ENCODE data around the gene CXCL13. TPM values are rescaled to one million over a fixed set of nuclear protein-coding genes. Genes with fewer than 3 reads are reported as not detected.

The CXCL13 gene
- total RNA-seq, 1 donor from 2014 or later: 0.44 TPM

- Mint-ChIP-seq H3K9me3 (no peaks in the 10 kb centered on the region), H3K27ac (no peak overlapping the region), H3K4me1 (peaks cover 3% of the 10 kb centered on the region), H3K36me3 (ENCODE audit: low read depth) (no peaks in the 10 kb centered on the region), H3K4me3 (no peak overlapping the region), H3K27me3 (peaks cover 12% of the 10 kb centered on the region)
- intact Hi-C loops (cut with micrococcal nuclease): loop anchor here (1.0 to 5.0 kb wide), 5 partner anchors 18 to 378 kb away; no protein-coding TSS in a partner anchor
- ATAC-seq (ENCODE audit: low read depth) (peak; percentile 81), DNase-seq (peak; percentile 19)
- TF ChIP-seq CTCF (IDR thresholded peaks at IDR 0.05): peak; percentile 73
- ChIA-PET CTCF (interaction anchor here (0.8 to 2.9 kb wide), 9 partner anchors 12 to 252 kb away, joined by 3 to 23 read pairs (median 5); no protein-coding TSS in a partner anchor), POLR2A (no interaction called here)
Measured at GRCh38 chr4:77618383-77619241, 13.0 kb downstream of the CXCL13 start.

GRCh38 chr4:77619408-77619807, 13.8 kb downstream of the CXCL13 start:
- Mint-ChIP-seq H3K27ac (no peak overlapping the region), H3K36me3 (ENCODE audit: low read depth) (no peaks in the 10 kb centered on the region), H3K27me3 (peaks cover 12% of the 10 kb centered on the region), H3K9me3 (no peaks in the 10 kb centered on the region), H3K4me3 (no peak overlapping the region), H3K4me1 (peaks cover 3% of the 10 kb centered on the region)
- ATAC-seq (ENCODE audit: low read depth): no peak
- no peak for TF ChIP-seq CTCF (IDR thresholded peaks at IDR 0.05)
- POLR2A ChIA-PET: interaction anchor here (0.7 kb wide), 1 partner anchor 199 kb away, joined by 3 read pairs; no protein-coding TSS in a partner anchor
- CTCF ChIA-PET: interaction anchor here (0.8 to 2.9 kb wide), 10 partner anchors 11 to 280 kb away, joined by 3 to 23 read pairs (median 4); no protein-coding TSS in a partner anchor
- no peak for DNase-seq
- intact Hi-C loops (cut with micrococcal nuclease): loop anchor here (2.0 to 5.0 kb wide), 2 partner anchors 19 to 252 kb away; no protein-coding TSS in a partner anchor

GRCh38 chr4:77621254-77621653, 15.6 kb downstream of the CXCL13 start:
- H3K27me3 Mint-ChIP-seq: peaks cover 12% of the 10 kb centered on the region
- no peaks in the 10 kb centered on the region for H3K9me3 Mint-ChIP-seq
- no peaks in the 10 kb centered on the region for H3K36me3 Mint-ChIP-seq (ENCODE audit: low read depth)
- TF ChIP-seq CTCF (IDR thresholded peaks at IDR 0.05): no peak
- no peak overlapping the region for H3K27ac Mint-ChIP-seq
- CTCF ChIA-PET: interaction anchor here (2.9 kb wide), 2 partner anchors 9 to 156 kb away, joined by 9 to 23 read pairs; no protein-coding TSS in a partner anchor
- no peak for DNase-seq
- POLR2A ChIA-PET: no interaction called here
- H3K4me3 Mint-ChIP-seq: no peak overlapping the region
- intact Hi-C loops (cut with micrococcal nuclease): no loop called here
- ATAC-seq (ENCODE audit: low read depth): no peak
- H3K4me1 Mint-ChIP-seq: peaks cover 3% of the 10 kb centered on the region

- ChIA-PET CTCF (no interaction called here), POLR2A (no interaction called here)
- TF ChIP-seq CTCF (IDR thresholded peaks at IDR 0.05): no peak
- H3K9me3 Mint-ChIP-seq: no peaks in the 10 kb centered on the region
- no peak for DNase-seq
- H3K27ac Mint-ChIP-seq: no peak overlapping the region
- H3K36me3 Mint-ChIP-seq (ENCODE audit: low read depth): no peaks in the 10 kb centered on the region
- intact Hi-C loops (cut with micrococcal nuclease): no loop called here
- no peak overlapping the region for H3K4me3 Mint-ChIP-seq
- H3K27me3 Mint-ChIP-seq: peaks cover 12% of the 10 kb centered on the region
- no peak for ATAC-seq (ENCODE audit: low read depth)
- peaks cover 3% of the 10 kb centered on the region for H3K4me1 Mint-ChIP-seq
Measured at GRCh38 chr4:77623091-77623490, 17.5 kb downstream of the CXCL13 start.

GRCh38 chr4:77624213-77624612, 18.6 kb downstream of the CXCL13 start:
- no peaks in the 10 kb centered on the region for H3K36me3 Mint-ChIP-seq (ENCODE audit: low read depth)
- ATAC-seq (ENCODE audit: low read depth) (no peak), DNase-seq (no peak)
- no peak overlapping the region for H3K4me3 Mint-ChIP-seq
- no peak for TF ChIP-seq CTCF (IDR thresholded peaks at IDR 0.05)
- intact Hi-C loops (cut with micrococcal nuclease): no loop called here
- POLR2A ChIA-PET: no interaction called here
- CTCF ChIA-PET: no interaction called here
- H3K4me1 Mint-ChIP-seq: no peaks in the 10 kb centered on the region
- no peaks in the 10 kb centered on the region for H3K9me3 Mint-ChIP-seq
- peaks cover 6% of the 10 kb centered on the region for H3K27me3 Mint-ChIP-seq
- no peak overlapping the region for H3K27ac Mint-ChIP-seq
